ENCODE data around the gene VPS11.
A peak's percentile ranks its signal among the peaks of the same experiment; 100 is the strongest.

VPS11 gene

DNA sequence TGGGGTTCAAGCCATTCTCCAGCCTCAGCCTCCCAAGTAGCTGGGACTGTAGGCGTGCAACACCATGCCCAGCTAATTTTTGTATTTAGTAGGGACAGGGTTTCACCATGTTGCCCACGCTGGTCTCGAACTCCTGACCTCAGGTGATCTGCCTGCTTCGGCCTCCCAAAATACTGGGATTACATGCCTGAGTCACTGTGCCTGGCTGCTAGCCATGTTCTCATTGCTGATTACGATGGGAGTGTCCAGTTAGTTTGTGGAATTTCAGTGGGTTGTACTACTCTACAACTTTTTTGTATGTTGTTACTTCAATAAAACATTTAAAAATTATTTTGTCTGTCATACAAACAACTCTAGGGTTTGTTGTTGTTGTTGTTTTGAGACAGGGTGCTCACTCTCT is 4.8 kb upstream of the VPS11 start:
- Histone ChIP-seq H3K27me3 (replicated peaks; ENCODE audit: insufficient read depth, low read length) (no peaks in the 10 kb centered on the region), H2AFZ (ENCODE audit: low read length) (no peak overlapping the region), H3K36me3 (replicated peaks; ENCODE audit: insufficient read depth, low read length) (no peaks in the 10 kb centered on the region), H3K4me2 (ENCODE audit: low read depth, low read length) (no peak overlapping the region), H3K9me2 (replicated peaks; ENCODE audit: insufficient read depth, low read length) (no peaks in the 10 kb centered on the region), H3K4me3 (ENCODE audit: low read length) (no peak overlapping the region), H3K79me2 (ENCODE audit: low read length) (peaks cover 35% of the 10 kb centered on the region), H3F3A (ENCODE audit: insufficient read depth, low read length) (peaks cover 8% of the 10 kb centered on the region), H3K4me1 (ENCODE audit: low read length) (peaks cover 9% of the 10 kb centered on the region; the same call in 1 of the 2 replicates), H3K9ac (ENCODE audit: low read length) (no peak overlapping the region), H3K27ac (ENCODE audit: low read length) (no peak overlapping the region), H3K9me3 (replicated peaks; ENCODE audit: insufficient read depth, low read length) (no peaks in the 10 kb centered on the region), H4K20me1 (ENCODE audit: insufficient read depth, low read length) (no peaks in the 10 kb centered on the region)
- TF ChIP-seq EZH2phosphoT487 (IDR thresholded peaks at IDR 0.05; ENCODE audit: low read length) (no peak), EZH2 (optimal IDR thresholded peaks at IDR 0.05; ENCODE audit: low read depth, low read length) (no peak)
- TF ChIP-seq, protein P1, sequence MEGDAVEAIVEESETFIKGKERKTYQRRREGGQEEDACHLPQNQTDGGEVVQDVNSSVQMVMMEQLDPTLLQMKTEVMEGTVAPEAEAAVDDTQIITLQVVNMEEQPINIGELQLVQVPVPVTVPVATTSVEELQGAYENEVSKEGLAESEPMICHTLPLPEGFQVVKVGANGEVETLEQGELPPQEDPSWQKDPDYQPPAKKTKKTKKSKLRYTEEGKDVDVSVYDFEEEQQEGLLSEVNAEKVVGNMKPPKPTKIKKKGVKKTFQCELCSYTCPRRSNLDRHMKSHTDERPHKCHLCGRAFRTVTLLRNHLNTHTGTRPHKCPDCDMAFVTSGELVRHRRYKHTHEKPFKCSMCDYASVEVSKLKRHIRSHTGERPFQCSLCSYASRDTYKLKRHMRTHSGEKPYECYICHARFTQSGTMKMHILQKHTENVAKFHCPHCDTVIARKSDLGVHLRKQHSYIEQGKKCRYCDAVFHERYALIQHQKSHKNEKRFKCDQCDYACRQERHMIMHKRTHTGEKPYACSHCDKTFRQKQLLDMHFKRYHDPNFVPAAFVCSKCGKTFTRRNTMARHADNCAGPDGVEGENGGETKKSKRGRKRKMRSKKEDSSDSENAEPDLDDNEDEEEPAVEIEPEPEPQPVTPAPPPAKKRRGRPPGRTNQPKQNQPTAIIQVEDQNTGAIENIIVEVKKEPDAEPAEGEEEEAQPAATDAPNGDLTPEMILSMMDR (IDR thresholded peaks at IDR 0.05; ENCODE audit: low read length), result no peak
- no peak for DNase-seq

DNA sequence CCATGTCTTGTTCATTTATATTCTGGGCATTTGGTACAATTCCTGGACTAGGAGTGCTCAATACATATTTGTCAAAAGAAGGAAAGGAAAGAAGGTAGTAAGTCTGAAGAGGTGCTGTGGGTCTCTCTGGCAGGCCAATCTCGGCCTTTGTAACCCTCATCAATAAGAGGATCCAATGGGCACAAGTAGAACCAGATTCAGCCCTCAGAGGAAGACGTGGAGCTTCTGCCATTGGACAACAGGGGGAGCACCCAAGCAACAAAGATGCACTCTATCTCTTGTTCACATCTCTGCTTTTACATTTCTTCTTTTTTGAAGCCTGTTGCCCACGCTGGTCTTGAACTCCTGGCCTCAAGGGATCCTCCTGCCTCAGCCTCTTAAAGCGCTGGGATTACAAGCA is 2.2 kb upstream of the VPS11 start:
- peak; percentile 53 for DNase-seq
- peaks cover 52% of the 10 kb centered on the region for H3K79me2 ChIP-seq (ENCODE audit: low read length)

DNA sequence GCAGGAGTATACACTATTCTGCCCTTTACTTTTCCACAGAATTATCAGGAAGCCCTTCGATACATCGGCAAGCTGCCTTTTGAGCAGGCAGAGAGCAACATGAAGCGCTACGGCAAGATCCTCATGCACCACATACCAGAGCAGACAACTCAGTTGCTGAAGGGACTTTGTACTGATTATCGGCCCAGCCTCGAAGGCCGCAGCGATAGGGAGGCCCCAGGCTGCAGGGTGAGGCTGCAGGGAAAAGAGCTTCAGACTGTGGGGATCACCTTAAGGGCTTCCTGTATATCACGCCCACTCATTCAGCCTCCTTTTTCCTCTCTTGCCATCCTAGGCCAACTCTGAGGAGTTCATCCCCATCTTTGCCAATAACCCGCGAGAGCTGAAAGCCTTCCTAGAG is 10.2 kb downstream of the VPS11 start:
- no peak for DNase-seq
- H3K4me3 ChIP-seq (ENCODE audit: low read length), result no peak overlapping the region
- H3K4me1 ChIP-seq (ENCODE audit: low read length), result no peaks in the 10 kb centered on the region
- no peak overlapping the region for H3K27ac ChIP-seq (ENCODE audit: low read length)
- no peak overlapping the region for H2AFZ ChIP-seq (ENCODE audit: low read length)
- no peaks in the 10 kb centered on the region for H4K20me1 ChIP-seq (ENCODE audit: insufficient read depth, low read length)
- H3K27me3 ChIP-seq (replicated peaks; ENCODE audit: insufficient read depth, low read length), result no peaks in the 10 kb centered on the region
- H3F3A ChIP-seq (ENCODE audit: insufficient read depth, low read length), result no peaks in the 10 kb centered on the region
- no peak overlapping the region for H3K4me2 ChIP-seq (ENCODE audit: low read depth, low read length)
- no peak overlapping the region for H3K9ac ChIP-seq (ENCODE audit: low read length)
- no peaks in the 10 kb centered on the region for H3K79me2 ChIP-seq (ENCODE audit: low read length)
- no peak for TF ChIP-seq EZH2phosphoT487 (IDR thresholded peaks at IDR 0.05; ENCODE audit: low read length)
- no peak for TF ChIP-seq EZH2 (optimal IDR thresholded peaks at IDR 0.05; ENCODE audit: low read depth, low read length)
- TF ChIP-seq, protein P1 (IDR thresholded peaks at IDR 0.05; ENCODE audit: low read length), result no peak
- peaks cover 8% of the 10 kb centered on the region; the same call in 1 of the 2 replicates for H3K36me3 ChIP-seq (replicated peaks; ENCODE audit: insufficient read depth, low read length)
- no peaks in the 10 kb centered on the region for H3K9me3 ChIP-seq (replicated peaks; ENCODE audit: insufficient read depth, low read length)
- H3K9me2 ChIP-seq (replicated peaks; ENCODE audit: insufficient read depth, low read length), result no peaks in the 10 kb centered on the region

More for the DNA sequence above, 2.2 kb upstream of the VPS11 start:
- Histone ChIP-seq H3K9me3 (replicated peaks; ENCODE audit: insufficient read depth, low read length) (no peaks in the 10 kb centered on the region), H3K4me3 (ENCODE audit: low read length) (no peak overlapping the region), H3K36me3 (replicated peaks; ENCODE audit: insufficient read depth, low read length) (no peaks in the 10 kb centered on the region), H2AFZ (ENCODE audit: low read length) (no peak overlapping the region), H3K27me3 (replicated peaks; ENCODE audit: insufficient read depth, low read length) (no peaks in the 10 kb centered on the region), H4K20me1 (ENCODE audit: insufficient read depth, low read length) (no peaks in the 10 kb centered on the region), H3K4me2 (ENCODE audit: low read depth, low read length) (no peak overlapping the region; the same call in 1 of the 2 replicates), H3K9ac (ENCODE audit: low read length) (no peak overlapping the region), H3K4me1 (ENCODE audit: low read length) (peaks cover 13% of the 10 kb centered on the region; the same call in 1 of the 2 replicates), H3F3A (ENCODE audit: insufficient read depth, low read length) (peaks cover 7% of the 10 kb centered on the region), H3K9me2 (replicated peaks; ENCODE audit: insufficient read depth, low read length) (no peaks in the 10 kb centered on the region), H3K27ac (ENCODE audit: low read length) (no peak overlapping the region)
- TF ChIP-seq, protein P1 (IDR thresholded peaks at IDR 0.05; ENCODE audit: low read length), result peak; percentile 62
- TF ChIP-seq EZH2phosphoT487 (IDR thresholded peaks at IDR 0.05; ENCODE audit: low read length) (no peak), EZH2 (optimal IDR thresholded peaks at IDR 0.05; ENCODE audit: low read depth, low read length) (no peak)

Measured in MM.1S (cell line).